Left hindlimb (tissue), 1 donor: Measurements from ENCODE around the gene ZMAT5.
"Not testable (repeated sequence)": the region's sequence is repeated elsewhere in the genome, so short reads cannot be mapped to it uniquely, and the experiment has no call there.

Source experiments
- DNase-seq: peaks from one replicate; pipeline ENCODE4 v3.0.0-alpha.2; 2018

ZMAT5 gene

DNA sequence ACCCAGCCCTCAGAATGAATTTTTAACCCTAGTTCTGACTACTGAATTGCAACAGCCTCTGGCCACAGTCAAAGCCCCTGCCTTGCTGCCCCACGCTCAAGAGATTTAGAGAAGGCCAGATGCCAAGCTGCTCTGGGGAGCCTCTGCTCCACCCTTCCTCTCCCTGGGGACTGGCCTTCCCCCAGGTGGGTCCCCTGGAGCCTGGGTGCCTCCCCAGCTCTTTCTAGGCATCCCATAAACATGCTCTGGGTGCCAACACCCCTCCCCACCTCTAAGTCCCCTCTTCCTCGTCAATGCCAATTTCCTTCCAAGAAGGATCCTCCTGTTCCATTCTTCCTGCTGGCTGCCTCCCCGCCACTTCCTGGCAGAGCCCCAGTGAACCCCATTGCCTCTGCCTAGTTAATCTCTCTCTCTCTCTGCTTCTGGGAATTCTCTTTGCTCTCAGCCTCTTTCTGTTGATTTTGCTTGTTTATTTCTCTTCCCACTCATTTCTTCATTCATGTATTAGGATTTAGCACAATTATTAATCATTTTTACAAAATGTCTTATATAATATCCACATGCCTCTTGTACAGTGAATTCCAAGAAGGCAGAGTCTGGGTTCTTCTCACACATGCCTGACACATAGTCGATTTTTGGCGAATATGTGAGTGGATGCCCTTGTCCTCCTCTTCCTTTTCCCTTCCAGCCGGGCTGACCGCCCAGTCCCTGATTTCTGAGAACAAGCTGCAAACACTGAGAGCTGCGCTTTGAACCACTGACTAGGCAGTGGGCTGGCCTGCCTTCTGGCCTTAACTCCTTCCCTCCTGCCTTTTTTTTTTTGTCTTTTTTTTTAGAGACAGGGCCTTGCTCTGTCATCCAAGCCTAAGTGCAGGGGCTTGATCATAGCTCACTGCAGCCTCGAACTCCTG lies 17.9 kb upstream of the ZMAT5 start:
- peak; percentile 59 for DNase-seq

DNA sequence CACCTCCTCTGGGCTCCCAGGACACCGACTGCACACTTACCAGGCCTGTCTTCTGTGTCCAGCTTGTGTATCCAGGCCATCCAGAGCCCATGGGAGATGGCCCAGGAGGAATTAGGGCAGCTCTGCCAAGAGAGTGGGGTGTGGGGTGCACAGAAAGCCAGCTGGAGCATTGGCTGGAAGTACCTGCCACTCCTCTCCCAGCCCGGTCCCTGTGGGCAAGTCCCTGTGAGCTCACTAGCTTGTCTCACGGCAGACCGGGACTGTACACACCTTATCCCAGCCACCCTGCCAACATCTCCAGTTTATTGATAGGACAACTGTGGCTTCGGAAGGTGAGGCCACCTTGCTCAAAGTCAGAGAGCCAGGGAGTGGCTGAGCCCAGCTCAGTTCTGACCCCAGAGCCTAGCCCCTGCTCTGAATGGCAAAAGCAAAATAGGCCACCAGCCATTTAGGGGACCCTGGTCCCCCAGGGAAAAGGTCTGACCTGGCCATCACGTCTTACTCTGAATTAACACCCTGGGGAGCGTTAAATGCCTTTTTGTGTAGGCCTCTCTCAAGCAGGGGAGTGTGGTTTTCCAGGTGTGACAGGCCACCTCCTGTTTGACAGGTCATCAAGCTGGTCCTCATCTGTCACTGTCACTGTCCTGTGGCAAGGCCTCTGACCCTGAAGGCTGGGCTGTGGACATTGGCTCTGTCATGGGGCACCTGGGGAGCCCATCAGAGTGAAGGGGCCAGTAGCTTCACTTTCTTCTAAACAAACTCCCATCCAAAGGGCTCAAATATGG lies 15.4 kb upstream of the ZMAT5 start:
- no peak for DNase-seq

DNA sequence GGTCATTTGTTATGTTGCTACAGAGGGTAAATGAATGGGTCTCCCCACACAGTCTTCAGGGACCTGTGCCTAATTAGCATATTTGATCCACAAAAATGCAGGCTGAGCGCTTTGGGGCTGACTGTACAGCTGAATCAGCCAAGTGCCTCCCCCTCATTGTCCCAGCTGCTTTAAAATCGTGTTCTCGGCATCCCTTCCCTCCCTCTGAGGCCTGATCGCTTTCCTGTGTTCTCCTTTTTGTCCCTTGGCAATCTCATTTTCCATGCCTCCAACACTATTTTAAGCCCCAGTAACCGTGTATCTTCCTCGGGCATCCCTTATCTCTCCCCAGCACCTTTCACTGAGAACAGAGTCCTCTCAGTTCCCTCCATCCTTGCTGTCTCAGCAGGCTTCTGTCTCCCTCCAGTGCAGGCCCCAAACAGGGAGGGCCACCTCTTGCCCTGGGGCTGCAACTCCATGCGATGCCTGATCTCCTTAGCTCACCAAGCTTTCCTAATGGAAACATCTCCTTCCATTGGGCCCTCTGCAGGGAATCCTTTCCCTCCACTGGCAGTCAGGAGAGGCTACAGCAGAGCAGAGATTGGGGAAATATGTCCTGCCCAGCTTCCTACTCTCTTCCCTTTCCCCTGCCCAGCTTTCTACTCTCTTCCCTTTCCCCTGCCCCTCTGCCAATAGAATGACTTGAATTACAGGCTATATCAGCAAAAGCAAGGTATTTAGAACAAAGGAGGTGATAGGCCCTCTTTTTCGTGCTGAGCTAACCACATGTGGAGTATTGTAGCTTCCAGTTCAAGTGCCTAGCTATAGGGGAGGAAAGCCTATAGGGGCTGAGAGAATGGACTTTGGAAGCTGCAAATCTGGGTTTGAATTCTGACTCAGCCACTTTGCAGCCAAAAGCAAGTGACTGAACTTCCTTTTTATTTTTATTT lies 14.2 kb upstream of the ZMAT5 start:
- DNase-seq: no peak

DNA sequence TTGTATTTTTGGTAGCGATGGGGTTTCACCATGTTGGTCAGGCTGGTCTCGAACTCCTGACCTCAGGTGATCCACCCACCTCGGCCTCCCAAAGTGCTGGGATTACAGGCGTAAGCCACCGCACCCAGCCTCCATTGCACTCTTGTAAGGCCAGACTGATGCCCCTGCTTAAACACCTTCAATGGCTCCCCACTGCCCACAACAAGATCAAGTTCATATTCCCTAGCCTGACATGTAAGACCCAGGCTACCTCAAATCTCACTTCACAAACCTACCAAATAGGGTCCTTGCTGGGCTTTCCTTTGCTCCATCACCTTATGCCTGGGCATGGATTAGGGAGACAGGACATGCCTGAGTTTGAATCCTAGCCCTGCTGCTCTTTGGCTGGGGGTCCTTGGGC lies 13.4 kb upstream of the ZMAT5 start:
- DNase-seq: no peak

DNA sequence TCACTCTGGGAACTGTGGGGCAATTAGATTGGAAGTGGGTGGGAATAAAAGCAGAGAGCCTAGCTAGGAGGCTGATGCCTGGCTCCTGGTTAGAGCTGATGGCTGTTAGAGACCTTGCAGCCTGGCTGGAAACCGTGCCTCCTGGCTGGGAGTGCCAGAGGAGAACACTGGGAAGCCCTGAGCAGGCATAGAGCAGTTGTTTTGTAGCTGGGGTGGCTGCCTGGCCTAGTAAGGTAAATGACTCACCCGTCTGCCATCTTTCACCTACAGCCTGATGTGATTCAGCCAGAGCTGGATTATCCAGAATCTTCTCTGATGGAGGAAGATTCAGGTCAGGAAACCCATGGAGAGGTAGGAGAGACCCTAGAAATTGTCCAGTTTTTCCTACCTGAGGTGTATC lies 6.4 kb upstream of the ZMAT5 start:
- DNase-seq: no peak

DNA sequence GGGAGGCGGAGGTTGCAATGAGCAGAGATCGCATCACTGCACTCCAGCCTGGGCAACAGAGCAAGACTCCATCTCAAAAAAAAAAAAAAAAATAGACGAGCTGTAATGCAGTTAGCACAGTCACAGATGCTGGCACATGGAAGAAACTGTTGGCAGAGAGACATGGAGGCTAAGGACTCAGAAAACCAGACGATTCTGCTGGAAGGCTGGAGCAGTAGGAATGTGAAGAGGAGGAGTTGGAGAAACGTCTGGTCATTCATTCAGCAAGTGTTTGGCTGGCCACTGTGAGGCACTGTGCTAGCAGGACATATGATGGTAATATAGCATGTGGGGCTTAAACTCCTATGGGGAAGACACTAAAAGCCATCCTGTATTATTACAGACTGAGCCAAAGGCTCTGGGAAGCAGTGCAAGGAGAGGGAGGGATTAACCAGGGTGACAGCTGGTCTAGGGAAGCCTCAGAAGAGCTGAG lies 5.4 kb upstream of the ZMAT5 start:
- peak; percentile 60 for DNase-seq

DNA sequence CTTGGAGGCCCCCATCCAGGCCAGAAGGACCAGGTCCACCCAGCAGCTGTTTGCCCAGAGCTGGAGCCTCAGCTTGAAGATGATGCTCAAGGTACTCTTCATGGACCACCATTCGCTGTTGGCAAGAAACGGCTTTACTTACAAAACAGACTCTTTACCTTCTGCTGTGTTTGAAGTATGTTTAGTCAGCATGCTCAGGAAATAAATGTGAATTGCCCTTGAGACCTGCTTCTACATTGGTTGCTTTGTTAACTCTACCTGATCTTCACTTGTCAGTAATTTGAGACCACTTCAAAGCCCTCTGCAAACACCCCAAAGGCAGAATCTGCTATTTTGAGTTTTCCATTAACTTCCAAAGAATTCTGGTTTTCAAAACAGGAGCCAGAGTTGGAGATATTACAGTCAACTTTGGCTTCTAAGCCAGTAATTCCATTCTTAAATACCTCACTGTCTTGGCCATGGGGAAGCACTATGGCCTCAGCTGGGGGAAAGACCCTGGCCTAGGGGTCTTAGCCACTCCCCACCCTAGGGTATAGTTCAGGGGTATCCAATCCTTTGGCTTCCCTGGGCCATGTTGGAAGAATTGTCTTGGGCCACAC lies 3.0 kb upstream of the ZMAT5 start:
- DNase-seq: no peak

DNA sequence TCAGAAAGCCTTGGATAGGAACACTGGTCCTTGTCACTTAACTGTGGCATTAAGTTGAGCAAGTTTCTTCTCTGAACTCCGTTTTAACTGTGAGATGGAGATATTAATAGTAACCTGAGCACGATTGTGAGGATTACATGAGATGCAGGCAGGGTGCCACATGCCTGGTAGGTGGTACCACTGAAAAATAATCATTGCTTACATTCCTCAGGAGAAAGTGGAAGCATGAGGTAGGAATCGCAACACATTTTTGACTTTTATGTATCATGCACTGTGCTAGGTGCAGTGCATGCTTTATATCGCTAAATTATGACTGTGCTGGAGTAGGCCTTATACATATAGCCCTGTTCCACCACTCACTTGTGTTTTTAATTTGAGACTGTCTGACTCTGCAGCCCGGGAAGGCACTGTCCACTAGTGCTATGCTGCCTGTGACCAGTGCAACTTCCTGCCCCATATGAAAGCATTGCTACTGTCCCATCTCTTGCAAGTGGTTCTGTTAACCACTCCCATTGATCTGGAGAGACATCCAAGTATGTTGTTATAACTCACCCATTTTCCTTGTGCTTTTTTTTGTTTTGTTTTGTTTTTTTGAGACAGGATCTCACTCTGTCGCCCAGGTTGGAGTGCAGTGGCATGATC lies 1.4 kb upstream of the ZMAT5 start:
- no peak for DNase-seq

DNA sequence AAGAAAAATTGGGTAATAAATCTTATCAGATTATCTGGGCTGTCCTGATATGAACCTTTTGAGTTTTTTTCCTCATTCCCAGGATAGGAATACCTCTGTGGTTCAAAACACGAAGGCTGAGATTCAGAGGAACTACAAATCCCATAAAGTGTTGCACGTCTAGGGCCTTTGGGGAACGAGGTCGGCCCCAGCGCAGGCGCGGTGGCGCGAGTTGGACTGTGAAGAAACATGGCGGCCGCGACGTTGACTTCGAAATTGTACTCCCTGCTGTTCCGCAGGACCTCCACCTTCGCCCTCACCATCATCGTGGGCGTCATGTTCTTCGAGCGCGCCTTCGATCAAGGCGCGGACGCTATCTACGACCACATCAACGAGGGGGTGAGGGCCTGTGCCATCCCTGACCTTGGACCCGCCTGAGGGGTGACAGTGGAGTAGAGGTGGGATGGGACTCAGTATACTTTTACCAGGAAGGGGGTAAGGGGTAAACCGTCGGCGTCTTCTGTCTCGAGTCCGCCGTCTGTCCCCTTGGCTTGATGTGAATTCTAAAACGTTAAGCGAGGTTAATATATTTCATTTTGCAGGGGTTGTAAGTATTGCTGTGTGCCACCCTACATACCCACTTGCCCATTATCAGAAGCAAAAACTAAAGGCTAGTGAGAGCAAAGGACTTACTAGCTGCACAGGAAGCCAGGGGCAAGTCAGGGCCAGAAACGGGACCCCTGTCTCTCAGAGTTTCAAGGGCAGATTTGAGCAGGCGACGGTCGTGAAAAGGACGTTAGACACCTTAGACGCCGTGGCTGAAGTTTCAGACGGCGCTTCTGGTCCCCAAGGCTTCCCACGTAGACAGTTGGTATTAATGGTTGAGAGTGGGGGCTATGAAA lies 604 bp upstream of the ZMAT5 start, which contains the start of gene UQCR10:
UQCR10 (plus strand) TSS at position 199 of the 881 bp plus-strand sequence; CDS start at position 229, 30 bp downstream.
- peak; percentile 94 for DNase-seq

DNA sequence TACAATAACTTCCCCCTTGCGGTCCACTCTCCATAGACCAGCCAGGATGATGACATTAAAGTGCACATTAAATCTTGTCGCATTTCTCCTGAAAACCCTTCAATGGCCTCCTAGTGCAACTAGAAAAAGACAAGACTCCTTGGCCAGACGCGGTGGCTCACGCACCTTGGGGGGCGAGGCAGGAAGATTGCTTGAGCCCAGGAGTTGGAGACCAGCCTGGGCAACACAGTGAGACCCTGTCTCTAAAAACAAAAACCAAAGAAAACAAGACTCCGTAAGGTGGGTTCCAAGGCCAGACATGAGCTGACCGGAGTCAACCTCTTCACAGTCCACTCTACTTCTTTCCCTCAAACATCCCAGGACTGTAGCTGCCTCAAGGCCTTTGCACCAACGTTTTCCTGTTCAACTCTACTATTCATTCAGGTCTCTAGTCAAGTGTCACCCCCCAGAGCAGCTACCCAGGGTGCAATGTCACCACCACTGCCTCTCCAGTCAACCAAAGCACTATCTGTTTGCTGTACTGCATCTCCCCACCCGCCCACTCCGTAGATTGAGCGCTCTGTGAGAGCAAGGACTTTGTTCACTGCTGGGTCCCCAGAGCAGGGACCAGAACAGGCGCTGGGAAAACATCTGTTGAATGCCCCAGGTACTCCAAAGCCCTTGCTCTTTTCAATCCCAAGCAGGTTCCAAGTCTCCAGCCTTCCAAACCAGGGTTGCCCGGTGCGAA lies 739 bp downstream of the ZMAT5 start:
- no peak for DNase-seq

DNA sequence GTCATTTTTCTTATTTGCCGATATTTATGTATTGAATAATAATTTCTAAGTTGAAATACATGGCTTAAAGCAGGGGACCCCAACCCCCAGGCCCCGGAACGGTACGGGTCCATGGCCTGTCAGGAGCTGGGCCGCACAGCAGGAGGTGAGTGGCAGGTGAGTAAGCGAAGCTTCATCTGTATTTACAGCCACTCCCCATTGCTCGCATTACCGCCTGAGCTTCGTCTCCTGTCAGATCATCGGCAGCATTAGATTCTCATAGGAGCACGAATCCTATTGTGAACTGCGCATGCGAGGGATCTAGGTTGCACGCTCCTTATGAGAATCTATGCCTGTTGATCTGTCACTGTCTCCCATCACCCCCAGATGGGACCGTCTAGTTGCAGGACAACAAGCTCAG lies 4.5 kb downstream of the ZMAT5 start:
- DNase-seq: no peak

DNA sequence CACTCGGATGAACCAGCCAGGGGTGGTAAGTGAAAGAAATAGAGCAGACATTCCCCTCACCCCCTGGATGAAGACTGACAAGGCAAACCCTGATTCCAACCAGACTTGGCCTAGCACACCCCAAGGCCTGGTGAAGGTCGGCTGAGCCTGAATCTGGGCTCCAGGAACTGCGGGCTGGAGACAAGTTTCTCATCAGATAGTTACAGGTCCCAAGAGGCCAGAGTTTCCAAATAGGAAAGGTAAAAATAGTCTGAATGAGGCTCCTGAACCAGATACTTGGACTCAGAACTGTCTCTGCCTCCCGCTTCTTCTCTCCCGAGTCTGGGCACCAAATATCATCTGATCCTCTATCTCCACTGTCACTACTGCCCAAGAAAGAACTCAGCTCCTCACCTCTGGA lies 7.8 kb downstream of the ZMAT5 start:
- DNase-seq: no peak

DNA sequence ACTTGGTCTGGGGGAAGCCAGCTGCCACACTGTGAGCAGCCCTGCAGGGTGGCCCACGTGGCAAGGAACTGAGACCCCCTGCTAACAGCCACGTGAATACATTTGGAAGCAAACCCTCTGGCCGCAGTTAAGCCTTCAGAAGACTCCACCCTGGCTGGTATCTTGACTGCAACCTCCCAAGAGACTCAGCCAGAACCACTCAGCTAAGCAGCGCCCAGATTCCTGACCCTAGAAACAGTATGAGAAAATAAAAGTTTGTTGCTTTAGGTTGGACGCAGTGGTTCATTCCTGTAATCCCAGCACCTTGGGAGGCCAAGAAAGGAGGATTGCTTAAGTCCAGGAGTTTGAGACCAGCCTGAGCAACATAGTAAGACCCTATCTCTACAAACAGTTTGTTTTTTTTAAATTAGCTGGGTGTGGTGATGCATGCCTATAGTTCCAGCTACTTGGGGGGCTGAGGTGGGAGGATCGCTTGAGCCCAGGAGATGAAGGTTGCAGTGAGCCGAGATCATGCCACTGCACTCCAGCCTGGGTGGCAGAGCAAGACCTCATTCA lies 8.7 kb downstream of the ZMAT5 start:
- no peak for DNase-seq

DNA sequence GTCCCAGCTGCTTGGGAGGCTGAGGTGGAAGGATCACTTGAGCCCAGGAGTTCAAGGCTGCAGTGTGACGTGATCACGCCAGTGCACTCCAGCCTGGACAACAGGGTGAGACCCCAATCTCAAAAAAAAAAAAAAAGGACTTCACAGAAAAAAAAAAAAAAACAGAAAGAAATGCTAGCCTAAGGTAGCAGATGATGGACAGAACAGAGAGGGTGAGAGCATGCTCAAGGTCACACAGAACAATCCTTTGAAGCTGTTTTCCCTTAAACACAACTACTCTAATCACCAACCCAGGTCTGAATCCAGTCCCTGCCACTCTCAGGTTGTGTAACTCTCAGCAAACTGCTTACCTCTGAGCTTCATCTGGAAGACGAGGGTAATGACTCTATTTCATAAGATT lies 9.7 kb downstream of the ZMAT5 start:
- DNase-seq: no peak

DNA sequence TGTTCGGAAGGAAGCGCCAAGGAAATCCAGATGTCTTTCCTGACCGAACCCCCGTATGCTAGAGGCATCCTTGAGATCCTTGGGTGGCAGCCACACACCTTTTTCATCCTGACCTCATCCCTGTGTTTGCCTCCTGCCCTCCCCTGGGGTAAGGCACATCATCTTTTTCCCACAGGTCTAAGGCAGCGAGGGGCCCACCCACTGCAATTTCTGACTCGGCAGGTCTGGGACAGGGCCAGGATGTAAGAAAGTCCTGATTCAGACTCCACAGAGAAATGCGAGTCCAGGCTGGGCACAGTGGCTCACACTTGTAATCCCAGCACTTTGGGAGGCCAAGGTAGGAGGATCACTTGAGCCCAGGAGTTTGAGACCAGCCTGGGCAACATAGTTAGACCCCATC lies 10.5 kb downstream of the ZMAT5 start:
- DNase-seq: no peak

DNA sequence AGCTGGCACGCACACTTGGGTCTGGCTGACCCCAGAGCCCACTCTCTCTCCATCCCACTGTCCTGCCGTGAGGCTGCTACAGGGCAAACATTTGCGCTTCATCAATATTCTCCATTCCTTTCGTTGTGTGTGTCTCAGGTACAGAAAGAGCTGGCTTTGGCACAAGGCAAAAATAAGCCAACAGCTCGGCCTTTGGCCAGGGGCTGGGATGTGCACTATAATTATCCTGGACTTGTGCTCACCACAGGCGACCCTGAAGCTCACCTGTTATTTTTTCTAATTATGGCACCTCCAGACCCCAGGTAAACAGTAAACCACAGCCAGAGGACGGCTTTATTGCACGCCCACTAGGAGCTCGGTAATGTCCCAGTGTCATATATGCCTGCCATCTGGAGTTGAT lies 10.9 kb downstream of the ZMAT5 start:
- DNase-seq: no peak

DNA sequence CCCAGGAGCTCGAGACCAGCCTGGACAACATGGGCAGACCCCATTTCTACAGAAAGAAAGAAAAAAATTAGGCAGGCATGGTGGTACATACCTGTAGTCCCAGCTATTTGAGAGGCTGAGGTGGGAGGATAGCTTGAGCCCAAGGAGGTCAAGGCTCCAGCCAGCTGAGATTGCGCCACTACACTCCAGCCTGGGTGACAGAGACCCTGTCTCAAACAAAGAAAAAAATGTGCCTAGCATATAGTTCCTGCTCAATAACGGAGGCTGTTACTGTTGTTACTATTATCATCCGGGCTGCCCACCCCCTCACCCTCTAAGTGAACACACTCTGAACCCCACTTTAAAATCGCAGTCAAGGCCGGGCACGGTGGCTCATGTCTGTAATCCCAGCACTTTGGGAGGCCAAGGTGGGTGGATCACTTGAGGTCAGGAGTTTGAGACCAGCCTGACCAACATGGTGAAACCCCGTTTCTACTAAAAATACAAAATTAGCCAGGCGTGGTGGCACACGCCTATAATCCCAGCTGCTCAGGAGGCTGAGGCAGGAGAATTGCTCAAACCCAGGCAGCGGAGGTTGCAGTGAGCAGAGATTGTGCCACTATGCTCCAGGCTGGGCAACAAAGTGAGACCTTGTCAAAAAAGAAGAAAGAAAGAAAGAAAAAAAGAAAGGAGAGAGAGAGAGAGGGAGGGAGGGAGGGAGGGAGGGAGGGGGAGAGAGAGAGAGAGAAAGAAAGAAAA lies 12.0 kb downstream of the ZMAT5 start:
- not testable (repeated sequence) for DNase-seq

DNA sequence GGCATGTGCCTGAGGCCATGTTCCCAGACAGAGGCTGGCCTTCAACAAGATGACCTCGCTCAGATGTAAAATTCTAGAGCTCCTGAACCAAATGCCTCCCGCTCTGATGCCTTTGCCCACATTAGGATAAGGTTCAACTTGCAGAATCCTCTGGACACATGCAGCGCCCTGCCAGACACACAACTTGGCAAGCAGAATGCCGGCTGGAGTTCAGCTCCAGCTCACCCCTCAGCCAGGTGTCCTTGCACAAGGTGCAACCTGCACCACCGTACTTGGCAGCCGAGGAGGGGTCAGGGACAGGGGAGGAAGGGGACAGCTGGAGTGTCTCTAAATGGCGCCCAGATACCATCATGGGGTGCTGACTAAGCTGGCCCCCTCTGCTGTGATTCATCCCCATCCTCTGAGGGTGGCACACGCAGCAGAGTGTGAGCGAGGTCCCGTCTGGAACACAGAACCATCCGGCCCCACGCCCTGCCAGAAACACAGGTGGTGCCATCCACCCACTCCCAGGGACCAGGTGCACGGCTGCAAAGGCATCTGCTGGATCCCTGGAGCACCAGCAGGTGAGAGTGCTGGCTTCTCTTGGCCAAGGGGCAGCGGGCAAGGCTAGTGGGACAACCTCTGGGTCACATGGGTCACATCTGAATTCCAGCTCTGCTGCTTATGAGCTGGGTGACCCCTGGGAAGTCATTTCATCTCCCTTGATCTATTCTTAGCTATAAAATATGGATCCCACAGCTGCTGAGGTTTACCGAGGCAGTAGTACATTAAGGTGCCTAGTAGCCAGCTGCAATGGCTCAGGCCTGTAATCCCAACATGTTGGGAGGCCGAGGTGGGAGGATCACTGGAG lies 12.8 kb downstream of the ZMAT5 start:
- no peak for DNase-seq
